Spleen (tissue), 7 donors: Measurements from ENCODE around the gene AHI1.

ENCODE experiments used
- CTCF ChIP-seq, 11 experiments: fragments of 200-600 bp in 7 of 11; fragments of 450-650 bp in 4 of 11; sonication (generic) in 4 of 11; IDR thresholded peaks in 8 of 11; conservative IDR thresholded peaks in 3 of 11; 1 replicate in 7 of 11; 2 replicates in 4 of 11; pipeline versions ENCODE4 v1.4.0 to v1.8.0; 2016 to 2021; ENCODE audit warnings: antibody characterized with exemption in 11 of 11, inconsistent platforms in 4 of 11, mild to moderate bottlenecking in 1 of 11
- POLR2A ChIP-seq, 3 donors: fragments of 450-650 bp; IDR thresholded peaks; one replicate each; pipeline ENCODE4 v1.5.1; 2017; ENCODE audit warnings: antibody characterized with exemption in 3 of 3, mild to moderate bottlenecking in 1 of 3
- donor health status: DM: no; HTN: no; CAD: no; lungs with moderate emphysema.
- donor health status: DM: no; HTN: no; CAD: no.
- donor health status: DM: no; HTN: no; CAD: no.

DNA sequence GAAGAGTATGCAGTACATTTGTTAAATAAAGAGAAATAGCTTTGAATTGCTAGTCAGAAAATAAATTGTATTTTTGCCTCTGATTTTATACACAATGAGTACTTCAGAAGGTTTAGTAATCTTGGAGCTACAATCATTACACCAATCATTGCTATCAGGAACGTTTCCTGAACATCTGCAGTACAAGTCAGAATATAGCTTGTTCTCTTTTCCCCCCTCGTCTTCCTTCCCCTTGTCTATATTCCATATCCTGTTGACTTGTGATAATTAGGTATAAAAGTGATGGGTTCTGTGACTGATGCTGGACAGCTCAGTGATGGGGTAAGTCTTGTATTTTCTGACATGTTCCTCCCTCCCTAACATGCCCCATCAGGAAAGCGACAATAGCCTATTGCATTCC is 94.0 kb downstream of the AHI1 start:
- no peak for TF ChIP-seq CTCF (IDR thresholded peaks at IDR 0.05 in 8 of 11, conservative IDR thresholded peaks at IDR 0.05 in 3 of 11)
- TF ChIP-seq POLR2A (IDR thresholded peaks at IDR 0.05), result no peak
